ENCODE results near the gene FCER1G.

FCER1G gene

GRCh38 chr1:161215076-161215475, at the start of gene FCER1G:
Gene FCER1G (plus strand): TSS chr1:161215295. CDS start chr1:161215322, 27 bp downstream.
- peak; percentile 12 for DNase-seq

GRCh38 chr1:161165742-161166668, 49.1 kb upstream of the FCER1G start, which contains the start of gene PPOX:
Gene PPOX (plus strand): TSS chr1:161166426. CDS start chr1:161166848, 422 bp downstream.
- peak; percentile 92 for DNase-seq

DNA sequence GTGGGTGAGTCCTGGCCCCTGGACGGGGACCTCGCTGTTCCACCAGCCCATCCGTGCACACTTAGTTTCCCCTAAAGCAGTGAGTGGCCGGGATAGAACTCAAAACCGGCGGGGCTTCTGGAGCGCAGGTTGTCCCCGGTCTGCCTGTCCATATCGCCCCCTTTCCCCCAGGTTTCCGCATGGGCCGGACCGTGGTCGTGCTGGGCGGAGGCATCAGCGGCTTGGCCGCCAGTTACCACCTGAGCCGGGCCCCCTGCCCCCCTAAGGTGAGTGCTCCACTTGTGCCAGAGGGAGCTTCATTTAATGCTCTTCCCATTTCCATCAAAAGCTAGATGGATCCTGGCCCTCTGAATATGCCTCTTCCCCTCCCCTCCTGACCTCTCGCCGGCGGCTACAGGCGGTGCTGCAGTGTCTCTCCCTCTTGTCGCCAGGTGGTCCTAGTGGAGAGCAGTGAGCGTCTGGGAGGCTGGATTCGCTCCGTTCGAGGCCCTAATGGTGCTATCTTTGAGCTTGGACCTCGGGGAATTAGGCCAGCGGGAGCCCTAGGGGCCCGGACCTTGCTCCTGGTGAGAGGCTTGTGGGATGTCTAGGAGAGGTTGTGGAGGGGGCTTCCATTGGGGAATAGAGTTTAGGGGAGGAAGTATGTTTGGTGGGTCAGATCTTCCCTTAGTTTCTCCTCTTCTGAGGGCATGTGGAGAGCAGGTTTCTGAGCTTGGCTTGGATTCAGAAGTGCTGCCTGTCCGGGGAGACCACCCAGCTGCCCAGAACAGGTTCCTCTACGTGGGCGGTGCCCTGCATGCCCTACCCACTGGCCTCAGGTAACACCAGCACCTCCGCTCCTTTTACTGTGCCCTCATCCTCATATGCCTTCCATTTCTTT, 48.2 kb upstream of the FCER1G start:
- DNase-seq, result no peak

DNA sequence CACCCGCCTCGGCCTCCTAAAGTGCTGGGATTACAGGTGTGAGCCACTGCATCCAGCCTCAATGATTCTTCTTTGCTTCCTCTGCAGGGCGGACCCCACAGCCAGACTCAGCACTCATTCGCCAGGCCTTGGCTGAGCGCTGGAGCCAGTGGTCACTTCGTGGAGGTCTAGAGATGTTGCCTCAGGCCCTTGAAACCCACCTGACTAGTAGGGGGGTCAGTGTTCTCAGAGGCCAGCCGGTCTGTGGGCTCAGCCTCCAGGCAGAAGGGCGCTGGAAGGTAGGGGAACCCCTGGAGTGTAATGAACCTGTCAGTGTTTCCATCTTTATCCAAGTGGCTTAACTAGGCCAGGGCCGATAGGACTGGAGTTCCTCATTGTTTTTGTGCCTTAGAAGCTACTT, 46.2 kb upstream of the FCER1G start:
- DNase-seq, result no peak

DNA sequence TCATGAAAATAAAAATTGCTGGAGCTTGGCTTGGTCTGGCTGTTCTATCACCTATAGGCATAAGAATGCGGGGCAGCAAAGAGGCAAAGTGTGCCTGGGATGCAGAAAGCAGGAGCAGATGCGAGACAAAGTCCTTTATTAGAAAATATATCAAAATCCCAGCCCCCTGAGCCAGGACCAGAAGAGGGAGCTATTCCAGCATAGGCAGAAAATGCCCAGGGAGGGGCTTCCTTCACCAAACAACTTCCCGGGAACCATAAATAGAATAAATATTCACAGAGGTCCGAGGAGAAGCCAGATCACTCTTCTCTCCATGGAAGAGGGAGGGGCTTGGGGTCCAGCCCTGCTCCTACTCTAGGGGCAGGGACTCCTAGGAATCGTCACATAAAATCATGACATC, 43.9 kb upstream of the FCER1G start:
- DNase-seq, result no peak

DNA sequence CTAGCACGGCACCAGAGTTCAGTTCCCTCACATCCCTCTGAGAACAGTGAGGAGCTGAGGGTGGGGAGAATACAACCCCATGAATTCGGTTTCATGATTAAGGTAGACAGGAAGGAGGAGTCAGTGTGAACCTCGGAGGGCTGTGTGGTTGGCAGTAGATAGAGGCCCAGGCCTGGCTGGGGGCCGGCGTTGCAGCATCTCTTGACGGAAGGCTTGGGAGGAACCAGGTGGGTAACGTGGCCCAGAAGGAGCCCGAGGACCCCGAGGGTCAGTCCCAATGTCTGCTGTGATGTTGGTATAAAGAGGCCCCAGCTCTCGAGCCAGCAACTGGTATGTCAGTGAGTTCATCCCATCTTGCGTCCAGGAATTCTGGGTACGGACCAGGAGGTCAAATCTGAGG, 43.4 kb upstream of the FCER1G start:
- no peak for DNase-seq

- DNase-seq, result no peak
These were observed 42.7 kb upstream of the FCER1G start for GRCh38 chr1:161172349-161172748.

- DNase-seq, result no peak
These were observed 42.2 kb upstream of the FCER1G start for GRCh38 chr1:161172776-161173376.

GRCh38 chr1:161173711-161174110, 41.4 kb upstream of the FCER1G start:
- no peak for DNase-seq

DNA sequence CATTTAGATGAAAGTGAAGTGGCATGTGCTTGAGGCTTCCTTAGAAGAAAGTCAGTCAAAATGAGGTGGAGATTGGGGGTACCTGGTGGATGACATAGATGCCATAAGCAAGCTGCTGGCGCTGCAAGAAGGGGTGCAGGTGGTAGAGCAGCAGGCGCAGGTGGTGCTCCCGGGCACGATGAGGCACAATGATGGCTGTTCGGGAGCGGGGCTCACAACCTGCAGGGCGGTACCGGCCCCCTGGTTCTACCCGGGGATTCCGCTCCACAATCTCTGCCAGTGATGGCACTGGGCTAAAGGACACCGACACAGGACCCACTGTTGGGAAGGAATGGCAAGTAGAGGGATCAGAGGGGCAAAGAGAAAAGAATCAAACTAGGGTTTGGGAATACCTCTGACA, 40.2 kb upstream of the FCER1G start:
- DNase-seq, result no peak

- DNase-seq, result no peak
These were observed 39.2 kb upstream of the FCER1G start for GRCh38 chr1:161175771-161176453.

- DNase-seq, result no peak
These were observed 38.5 kb upstream of the FCER1G start for GRCh38 chr1:161176468-161177111.

DNA sequence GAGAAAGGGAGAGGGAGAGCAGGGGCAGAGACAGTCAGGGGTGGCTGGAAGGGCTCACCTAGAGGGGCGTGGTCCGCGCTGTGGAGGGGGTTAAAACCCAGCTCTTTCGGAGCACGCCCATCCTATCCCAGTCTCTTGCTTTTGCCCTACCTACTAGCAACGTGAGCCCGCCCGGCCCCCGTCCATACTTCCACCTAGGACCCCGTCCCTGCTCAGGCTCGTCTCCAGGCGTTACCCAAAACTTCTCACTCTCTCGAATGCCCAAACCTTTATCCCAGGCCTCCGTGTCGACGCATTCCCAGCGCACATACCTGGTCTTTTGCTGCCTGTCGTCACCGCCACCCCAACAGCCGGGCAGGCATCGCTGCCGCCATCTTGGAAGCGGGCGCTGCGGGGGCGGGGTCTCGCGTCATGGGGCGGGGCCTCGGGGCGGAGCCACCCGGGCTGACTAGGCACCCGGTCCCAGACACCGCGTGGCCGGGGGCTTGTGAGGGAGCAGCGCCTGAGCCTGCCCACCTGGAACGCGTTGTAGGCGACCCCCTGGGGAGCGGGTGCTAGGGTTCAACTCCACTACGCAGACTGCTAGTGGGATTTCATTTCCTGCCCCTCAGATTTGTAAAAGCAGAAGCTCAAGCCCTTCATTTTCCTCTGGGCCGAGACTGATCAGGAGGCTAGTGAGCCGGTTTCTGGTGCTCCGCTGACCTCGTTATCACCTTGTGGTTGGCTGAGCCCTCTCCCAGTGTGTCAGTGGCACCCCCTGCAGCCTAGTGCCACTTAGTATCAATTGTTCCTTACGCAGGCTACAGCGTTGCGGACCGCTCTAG, 37.8 kb upstream of the FCER1G start, which contains the start of gene B4GALT3:
Gene B4GALT3 (minus strand): TSS at position 396 of the 824 bp plus-strand sequence. CDS start 1,447 bp downstream, outside the sequence.
- peak; percentile 96 for DNase-seq

DNA sequence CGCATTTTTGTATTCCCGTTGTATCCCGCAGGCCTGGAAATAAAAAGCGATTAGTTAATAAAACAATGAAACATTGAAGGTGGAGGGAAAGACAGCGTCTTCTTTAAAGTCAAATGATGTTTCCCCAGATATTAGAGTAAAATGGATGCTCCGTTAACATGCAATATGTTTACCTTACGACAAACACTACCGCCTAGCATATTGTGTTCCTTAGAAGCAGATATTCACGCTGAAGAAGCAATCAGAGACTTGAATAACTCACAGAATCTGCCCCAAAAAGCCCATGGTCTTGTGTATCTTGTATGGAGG, 37.2 kb upstream of the FCER1G start:
- DNase-seq, result no peak

GRCh38 chr1:161179698-161180097, 35.4 kb upstream of the FCER1G start:
- DNase-seq, result no peak

DNA sequence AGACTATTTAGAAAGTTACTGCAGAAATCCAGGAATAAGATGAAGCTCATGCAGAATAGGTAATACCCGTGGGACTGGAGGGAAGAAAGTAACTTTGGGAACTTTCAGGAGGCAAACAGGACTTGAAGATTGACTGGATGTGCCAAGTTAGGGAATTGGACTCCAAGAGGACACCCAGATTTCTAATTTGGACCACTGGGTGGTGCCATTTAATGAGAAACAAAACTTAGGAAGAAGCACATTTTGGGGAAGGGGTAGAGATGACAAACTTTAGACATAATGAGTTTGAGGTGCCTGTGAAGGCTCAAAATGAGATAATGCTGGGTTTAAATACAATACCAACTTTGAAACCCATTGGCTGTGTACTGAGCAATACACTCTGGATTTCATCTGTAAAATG, 34.5 kb upstream of the FCER1G start:
- peak; percentile 45 for DNase-seq

GRCh38 chr1:161182214-161182613, 32.9 kb upstream of the FCER1G start:
- DNase-seq, result peak; percentile 77

DNA sequence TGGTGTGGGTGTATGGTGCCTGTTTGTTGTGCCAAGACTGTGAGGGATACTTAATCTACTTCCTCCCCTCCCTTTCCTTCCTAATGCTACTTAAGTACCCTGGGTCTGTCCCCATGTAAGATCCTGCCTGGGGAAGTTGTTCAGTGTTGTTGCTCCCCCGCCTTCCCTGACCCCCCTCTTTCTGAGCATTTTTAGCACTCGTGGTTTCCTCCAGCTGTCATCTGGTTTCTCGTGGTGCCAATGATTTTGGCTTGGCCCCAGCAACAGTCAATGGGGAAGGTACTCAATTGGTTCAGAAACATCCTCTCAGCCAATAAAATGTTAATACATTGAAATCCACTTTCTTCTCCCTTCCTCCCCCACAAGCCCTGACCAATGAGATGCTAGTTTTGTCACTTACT, 29.8 kb upstream of the FCER1G start:
- DNase-seq, result peak; percentile 84

DNA sequence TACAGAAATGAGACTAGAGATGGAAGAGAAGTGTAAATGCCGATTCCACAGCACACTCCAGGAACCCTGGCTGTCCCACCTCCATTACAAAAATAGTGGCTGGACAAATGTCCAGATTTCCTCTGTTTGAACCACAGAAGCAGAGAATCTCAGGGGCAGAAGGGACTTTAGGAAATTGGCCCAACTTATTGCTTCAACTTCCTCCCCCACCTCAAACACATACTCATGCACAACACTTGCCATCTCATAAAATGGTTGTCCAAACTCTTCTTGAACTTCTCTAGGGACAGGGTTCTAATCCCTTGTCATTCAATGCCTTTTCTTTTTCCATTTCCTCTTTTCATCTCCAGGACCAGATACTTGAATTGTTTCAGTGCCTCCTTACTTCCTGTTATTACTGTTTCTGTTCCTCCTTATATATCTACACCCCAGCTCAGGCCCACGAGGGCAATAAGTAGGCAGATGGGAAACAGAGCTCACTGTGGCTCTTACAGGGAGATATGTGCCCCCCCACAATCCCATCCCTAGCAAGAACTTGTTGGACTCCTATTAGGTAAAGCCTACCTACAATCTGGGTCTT, 29.3 kb upstream of the FCER1G start:
- DNase-seq, result peak; percentile 26

- peak; percentile 46 for DNase-seq
These were observed 27.8 kb upstream of the FCER1G start for GRCh38 chr1:161187311-161187710.

- DNase-seq, result no peak
These were observed 26.7 kb upstream of the FCER1G start for GRCh38 chr1:161188381-161188780.

Data from CD4-positive, alpha-beta T cell treated with Interleukin-17A for 4 hours (primary cell).